GM21717 (cell line): Measurements from ENCODE around the gene MYL12B.
"Not testable (repeated sequence)": the region's sequence is repeated elsewhere in the genome, so short reads cannot be mapped to it uniquely, and the experiment has no call there.

Experiments used
- ATAC-seq: cut with Tn5 transposase; IDR thresholded peaks from one replicate; pipeline ENCODE4 v1.9.1; 2021; ENCODE audit warnings: mild to moderate bottlenecking, moderate library complexity; ENCODE audit not compliant: unreplicated experiment

The MYL12B gene

DNA sequence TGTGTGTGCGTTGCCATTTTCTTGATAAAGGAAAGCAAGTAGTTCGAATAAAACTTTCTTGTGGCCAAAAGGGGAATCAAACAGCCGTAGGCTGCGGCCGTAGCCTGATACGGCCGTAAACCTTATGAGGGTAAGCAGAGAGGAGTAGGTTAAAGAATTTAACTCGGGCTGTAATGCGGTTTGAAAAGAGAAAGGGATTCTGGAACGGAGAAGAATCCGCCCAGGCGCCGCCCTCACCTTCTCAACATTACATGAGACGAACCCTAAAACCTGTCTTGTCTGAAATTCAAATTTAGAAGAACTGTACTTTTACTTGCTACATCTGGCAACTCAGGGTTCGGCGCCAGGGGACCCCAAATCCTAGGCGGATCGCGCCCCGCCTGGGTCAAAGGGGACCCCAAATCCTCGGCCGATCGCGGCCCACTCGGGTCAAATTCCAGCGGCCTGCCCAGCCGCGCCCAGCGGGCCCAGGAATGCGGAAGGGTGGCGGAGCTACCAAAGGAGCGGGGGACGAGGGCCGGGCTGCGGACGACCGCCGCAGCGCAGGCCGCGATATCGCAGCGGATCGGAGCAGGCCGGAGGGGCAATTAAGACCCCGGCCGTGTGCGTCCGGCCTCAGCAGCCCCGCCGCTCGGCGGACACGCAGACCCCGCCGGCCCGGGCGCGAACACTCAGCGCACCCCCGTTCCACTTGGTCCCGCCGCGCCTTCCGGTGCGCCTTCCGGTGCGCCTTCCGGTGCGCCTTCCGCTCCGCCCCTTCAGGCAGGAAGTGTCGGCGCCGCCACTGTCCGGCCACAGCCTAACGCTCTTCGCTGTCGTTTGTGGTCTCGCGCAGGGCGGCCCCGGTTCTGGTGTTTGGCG is at the start of gene MYL12B:
TSS of gene MYL12B (plus strand) at position 761 of the 861 bp plus-strand sequence. CDS start 10,766 bp downstream, outside the sequence.
- peak; percentile 82 for ATAC-seq

DNA sequence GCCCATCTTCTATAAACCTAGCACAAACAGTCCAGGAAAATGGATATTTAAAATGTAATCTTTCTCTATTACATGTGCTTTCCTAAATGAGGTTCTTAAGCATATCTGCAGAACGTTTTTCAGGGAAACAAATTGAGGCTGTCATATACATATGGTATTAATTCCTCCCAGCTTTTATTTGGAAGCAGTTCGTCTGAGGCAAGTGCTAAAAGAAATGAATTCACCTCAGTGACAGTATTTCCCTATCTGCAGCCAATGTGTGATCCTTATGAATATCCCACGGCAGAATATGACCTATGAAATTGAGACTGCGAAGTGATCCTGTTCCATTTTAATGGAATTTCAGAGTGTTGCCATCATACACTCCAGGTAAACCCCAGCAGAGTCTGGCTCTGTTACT is 49.3 kb upstream of the MYL12B start:
- no peak for ATAC-seq

DNA sequence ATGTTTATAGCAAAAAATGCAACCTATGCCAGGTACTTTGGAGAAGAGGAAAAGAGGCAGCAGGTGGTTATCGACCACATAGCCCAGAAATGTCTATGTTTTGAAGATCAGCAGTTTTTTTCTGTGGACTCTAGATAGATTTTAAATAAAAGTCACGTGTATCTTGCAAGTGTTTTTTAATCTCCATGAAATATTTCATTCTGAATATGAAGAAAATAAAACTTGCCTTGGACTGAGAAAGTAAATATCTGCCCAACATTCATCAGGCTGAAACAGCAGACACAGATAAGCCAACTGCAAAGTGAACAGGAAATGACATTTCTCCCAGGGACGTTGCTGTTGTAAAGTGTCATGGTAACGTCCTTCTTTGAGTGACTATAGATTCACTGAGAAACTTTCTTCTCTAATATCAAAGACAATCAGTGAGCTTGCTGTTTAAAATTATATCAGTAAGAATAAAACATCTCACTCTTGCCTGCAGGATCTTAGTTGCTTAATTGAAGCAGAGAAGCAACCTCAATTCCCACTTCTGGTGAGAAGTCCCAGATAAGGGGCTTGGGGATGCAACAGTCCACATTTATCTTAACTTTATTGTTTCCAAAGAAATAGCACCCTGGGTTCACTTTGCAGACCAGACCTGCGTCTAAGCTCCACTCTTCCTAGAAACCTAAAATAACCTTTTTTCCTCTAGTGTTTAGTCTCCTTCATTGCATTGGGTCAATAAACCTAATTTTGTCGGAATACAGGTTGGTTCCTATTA is 48.5 kb upstream of the MYL12B start:
- no peak for ATAC-seq

DNA sequence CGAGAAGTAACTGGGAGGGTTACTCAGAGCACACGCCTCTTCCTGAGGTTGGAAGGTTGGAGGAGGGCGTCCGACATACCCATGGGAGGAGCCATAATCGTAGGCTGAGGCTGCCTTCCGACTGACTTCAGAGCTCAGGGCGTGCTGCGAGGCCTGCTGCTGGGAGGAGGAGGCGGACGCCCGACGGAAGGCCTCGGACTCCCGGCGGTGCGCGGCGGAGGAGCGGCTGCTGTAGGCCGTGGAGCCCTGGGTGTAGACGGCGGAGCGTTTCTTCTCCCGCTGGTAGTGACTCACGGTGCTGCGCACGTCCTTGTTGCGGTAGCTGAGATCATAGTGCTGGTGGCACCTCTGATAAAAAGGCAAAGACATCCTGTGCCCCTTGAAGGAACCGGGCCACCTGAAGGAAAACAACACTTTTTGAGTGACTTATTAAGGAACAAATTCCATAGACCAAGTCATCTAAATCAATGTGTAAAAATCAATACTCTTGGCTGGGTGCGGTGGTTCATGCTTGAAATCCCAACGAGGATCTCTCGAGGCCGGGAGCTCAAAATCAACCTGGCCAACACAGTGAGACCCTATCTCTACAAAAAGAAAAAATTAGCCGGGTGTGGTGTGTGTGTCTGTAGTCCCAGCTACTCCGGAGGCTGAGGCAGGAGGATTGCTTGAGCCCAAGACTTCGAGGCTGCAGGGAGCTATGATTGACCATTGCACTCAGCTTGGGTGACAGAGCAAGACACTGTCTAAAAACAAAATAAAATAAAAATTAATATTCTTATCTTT is 46.9 kb upstream of the MYL12B start:
- ATAC-seq: no peak

DNA sequence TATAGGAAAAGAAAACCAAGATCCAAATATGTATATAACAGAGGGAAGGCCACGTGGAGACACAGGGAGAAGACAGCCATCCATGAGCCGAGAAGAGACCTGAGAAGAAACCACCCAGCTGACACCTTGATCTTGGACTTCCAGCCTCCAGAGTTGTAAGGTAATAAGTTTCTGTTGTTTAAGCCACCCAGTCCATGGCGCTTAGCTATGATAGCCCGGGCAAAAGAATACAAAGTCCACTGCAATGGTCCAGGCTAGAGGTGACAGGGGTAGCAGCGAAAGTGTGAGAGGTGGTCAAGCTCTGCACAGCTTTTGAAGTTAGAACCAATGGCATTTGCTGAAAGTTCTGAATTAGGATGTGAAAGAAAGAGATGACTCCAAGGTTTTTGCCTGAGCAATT is 44.9 kb upstream of the MYL12B start:
- ATAC-seq: no peak

DNA sequence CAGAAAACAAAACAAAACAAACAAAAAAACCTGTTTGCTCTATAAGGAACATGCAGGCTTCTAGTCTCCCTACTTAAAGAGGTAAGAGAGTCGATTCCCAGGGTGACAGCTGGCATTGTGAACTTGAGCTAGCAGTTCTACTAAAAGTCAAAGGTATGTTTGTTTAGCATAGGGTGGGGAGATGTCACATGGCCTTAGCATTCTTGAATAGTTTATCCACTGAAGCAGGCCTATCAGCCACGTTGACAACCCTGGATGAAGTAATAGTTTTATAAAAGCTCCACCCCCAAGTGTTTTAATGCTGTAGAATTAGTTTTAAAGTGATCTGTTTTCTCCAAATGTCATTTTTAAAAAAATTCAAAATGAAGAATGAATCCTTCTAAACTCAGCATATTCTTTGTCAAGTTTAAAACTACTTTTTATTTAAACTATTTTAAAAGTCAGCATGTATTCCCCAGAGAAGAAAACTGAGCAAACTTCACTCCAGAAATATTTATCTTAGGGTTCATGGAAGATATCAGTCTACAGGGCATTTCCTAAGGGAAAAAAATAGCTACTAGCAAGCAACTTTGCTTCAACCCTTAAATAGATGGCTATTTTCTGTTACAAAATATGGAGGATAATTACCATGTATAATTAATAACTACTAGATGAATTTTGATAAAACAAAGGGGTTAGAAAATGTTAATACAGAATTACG is 43.8 kb upstream of the MYL12B start:
- ATAC-seq: no peak

DNA sequence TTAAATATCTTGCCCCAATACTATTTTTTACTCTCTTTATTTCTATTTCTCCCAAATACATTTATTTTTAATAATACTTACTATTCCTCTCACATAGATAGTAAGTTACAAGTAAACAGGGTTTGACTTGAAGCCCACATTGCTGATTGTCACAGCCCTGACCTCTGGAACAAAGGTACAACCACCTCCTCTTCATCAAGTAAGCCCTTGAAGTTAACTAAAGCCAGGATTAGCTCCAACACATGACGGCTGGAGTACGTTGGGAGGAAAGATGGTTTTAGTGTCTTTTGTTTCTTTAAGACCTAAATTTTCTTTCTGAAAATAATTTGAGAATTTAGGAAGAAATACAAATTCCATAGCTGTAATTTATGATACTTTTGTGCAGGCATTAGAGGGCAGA is 43.1 kb upstream of the MYL12B start:
- ATAC-seq: no peak

DNA sequence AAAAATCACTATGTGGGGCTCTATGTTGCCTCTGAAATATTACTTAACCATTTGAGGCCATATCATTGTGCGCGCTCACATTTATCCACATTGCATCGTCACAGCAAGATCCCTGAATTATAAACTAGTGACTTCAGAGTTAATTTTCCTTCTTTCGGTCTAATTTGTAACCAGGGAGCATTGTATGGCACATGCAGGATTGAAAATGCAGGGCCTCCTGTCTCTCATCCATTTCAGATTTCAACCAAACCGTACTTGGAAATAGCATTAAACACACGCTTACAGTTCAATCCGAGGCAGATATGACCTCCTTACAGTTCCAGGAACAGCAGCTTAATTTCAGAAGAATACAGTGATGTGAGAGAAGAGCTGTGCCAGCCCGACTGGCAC is 42.7 kb upstream of the MYL12B start:
- no peak for ATAC-seq

DNA sequence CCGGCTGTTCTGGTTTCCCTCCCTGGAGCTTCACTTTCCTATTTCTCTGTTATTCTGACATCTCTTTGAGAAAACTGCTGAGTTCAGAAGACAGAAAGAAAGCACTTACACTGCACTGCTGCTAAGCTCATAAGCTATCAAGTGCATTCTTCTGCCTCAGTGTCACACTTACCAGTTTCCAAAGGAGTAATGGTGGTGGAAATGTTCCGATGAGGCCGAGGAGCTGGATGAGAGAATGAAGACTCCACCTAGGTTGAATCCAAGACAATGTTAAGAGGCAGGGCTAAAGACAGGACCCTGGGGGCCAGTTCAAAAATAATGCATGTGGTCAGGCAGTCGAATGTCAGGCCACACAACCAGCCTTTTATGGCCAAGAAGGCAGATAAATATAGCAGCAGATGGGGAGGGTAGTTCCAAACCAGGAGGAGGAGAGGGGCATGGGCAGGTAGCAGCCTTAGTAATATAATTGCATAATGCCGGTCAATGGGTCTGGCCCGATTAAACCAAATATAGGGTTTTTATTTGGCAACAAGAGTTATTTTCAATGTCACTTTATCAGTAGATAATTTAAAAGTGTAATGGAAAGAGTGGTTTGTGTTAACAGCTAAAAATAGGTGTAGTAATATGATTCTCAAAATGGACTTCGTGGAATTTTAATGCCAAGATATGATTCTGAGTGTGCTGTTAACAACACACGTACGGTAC is 42.1 kb upstream of the MYL12B start, which contains the start of gene MYOM1:
TSS of gene MYOM1 (minus strand) at position 338 of the 705 bp plus-strand sequence. CDS start 4,745 bp downstream, outside the sequence.
- ATAC-seq: no peak

DNA sequence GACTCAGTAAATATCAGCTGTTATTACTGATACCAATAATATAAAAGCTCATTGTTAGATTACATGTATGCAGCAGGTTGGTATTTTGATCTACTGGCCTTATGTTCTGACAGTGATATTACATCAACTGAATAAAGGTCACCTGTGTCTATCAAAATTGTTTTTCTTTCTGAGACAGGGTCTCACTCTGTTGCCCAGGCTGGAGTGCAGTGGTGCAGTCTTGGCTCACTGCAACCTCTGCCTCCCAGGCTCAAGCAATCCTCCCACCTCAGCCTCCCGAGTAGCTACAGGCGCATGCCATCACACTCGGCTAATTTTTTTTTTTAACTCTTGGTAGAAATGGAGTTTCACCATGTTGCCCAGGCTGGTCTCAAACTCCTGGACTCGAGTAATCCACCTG is 41.1 kb upstream of the MYL12B start:
- not testable (repeated sequence) for ATAC-seq

DNA sequence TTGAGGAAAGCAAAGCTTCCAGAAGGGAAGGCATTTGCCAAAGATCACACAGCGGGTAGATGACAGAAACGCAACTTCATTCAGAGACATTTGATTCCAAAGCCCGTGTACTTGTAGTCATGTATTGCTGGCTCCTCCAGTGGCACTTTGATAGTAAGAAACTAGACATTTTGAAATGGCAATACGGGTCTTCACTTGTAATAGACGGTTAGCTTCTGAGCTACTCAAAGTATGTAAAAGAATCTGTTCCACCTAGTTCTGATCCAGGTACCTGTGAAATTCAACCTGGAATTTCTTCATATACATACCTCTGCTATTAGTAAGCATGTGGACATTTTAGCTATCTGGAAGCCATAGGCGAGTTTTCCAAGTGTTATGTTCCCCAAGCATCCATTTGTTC is 40.4 kb upstream of the MYL12B start:
- ATAC-seq: no peak

DNA sequence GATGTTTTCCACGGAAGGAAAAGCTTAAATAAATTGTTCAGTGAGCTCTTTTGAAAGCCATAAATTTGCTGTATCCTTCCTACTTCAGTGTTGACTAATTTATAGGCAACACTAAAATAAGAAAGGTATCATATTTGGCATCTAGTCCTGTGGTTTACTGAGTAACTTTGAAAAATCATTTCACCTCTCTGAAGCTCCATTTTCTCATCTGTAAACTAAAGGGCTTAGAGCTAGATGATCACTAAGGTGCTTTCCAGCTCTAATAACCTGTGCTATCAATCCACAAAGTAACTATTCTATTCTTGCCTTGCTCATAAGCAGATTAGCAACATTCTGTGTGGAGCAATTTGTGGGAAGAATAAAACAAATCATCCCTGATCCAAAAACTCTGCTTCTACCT is 38.6 kb upstream of the MYL12B start:
- ATAC-seq: no peak

DNA sequence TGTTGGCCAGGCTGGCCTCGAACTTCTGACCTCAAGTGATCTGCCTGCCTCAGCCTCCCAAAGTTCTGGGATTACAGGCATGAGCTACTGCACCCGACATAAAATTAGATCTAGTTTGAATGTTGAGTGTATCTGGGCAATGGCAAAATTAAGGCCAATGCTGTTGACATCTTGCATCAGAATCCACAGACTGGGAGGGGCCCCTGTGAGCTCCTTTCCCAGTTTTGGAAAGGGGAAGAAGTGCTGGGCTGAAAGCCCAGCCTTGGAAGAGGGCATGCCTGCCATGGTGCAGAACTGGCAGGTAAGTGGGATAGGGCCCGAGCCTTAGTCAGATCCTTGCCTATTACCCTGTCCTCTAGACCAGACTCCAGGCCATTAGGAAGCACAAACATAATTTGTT is 37.7 kb upstream of the MYL12B start:
- ATAC-seq: no peak

DNA sequence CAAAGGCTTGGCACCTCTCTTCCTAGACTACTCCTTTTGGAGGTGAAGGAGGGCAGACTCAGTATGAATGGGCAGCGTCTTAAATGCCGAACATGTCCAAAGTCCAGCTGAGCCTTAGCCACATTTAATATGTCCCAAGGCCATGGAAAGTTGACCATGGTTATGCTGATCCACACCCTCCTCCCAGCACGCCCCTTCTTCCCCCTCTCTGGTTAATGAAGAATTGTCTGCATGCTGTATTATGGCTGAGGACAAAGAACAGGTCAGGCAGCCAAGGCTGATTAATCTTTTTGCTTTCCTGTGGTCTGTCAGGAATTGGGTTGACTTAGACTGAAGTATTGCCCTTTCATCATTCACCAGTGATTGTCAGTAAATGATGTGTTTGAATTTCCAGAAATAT is 36.3 kb upstream of the MYL12B start:
- no peak for ATAC-seq

DNA sequence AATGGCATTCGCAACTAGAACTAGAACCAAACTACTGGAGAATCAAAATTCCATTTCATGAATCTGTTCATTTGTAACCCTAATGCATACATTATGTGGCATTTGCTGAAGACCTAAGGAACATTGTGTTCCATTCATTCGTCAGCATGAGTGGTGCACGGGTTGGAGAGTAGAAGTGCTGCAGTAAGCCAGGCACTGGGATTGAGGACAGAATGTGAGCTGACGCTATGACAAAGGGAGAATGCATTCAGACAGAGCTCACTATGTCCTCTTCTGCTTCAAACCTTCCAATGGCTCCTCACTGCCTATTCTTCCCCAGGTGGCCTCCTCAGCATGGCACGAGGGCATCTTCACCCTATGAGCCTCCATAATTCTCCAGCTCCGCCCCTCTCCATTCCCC is 35.9 kb upstream of the MYL12B start:
- ATAC-seq: no peak

DNA sequence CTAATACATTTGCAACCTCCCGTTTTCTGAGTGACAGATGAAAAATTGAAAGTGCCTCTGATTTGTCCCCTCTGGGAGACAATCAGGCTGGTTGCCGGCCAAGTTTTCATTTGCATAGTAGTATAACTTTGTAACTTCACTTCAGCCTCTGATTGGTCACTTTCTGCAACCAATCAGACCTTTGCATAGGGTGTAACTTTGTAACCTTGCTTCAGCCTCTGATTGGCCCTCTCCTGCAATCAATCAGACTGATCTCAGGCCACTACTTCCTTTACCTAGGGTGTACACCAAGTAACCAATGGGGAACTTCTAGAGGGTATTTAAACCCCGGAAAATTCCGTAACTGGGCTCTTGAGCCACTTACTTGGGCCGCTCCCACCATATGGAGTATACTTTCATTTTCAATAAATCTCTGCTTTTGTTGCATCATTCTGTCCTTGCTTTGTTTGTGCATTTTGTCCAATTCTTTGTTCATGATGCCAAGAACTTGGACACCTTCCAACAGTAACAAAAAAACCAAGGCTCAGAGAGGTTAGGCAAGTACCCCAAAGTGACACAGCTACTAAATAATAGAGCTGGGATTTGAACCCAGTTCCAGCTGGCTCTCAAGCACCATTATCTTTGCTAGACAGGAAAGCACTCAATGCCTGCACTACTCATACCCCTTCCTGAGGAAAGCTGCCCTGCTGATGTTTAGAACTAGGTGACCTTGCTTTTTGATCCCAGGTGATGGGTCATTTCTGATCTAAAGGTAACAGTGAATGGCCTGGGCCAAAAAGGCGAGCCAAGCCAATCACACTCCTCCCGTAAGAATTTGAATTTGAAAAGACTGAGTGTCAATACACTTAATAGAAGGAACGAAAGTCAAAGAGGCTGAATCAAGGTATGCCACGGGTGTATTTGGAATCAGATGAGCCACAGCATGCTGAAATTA is 31.3 kb upstream of the MYL12B start:
- no peak for ATAC-seq

DNA sequence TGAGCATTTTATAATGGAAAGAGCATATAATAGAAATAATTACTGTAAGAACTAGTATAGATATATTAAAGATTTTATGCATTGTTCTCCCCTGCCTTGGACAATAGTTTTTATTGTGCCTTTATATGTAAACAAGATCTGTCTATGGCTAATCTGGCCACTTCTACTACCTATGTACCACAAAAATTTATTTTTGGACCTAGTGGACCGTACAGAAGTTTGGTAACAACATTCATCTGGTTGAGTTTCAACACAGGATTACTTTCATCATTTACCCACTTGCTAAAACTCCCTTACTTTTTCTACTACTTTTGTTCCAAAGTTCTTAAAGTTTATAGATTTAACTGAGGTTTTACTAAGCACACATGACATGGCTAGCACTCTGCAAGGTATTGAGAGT is 28.9 kb upstream of the MYL12B start:
- ATAC-seq: no peak

DNA sequence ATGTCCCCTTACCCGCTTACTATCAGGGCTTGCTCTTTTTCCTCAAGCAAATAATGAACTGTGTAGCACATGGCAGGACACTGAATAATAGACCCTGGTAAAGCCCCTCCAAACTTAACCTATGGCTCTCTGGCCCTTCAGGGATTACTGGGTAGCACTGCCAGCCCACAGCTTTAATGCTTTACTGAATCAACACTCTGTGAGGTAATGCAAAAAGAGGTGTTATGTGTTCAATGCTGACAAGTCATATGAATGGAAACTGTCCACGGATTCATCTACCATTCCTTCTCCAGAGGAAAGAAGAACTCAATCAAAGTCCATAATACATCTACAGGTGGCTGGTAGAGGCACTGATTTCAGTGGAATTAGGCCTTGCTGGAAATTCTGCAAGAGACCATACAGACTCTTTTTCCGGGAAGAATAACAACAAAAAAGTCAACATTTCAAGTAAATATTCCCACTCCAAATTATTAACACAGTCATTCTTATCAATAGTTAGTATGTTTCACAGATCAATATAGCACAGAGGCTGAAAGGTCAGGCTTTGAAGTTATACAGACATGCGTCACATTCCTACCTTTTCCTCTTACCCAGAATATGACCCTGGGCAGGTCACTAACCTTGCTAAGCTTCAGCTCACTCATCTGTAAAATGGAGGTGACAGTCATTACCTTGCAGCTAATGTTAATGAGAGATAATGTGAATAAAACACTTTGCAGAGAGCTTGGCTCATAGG is 28.3 kb upstream of the MYL12B start:
- ATAC-seq: no peak
